Right lobe of liver (tissue), 6 donors: ENCODE data around the gene NPAS2. TPM values are rescaled to one million over a fixed set of nuclear protein-coding genes. Genes with fewer than 3 reads are reported as not detected.

Source experiments
- ATAC-seq, 4 donors: fragments of 200-7000 bp; cut with Tn5 transposase; one replicate each; pipeline ENCODE4 v1.9.1; 2020; ENCODE audit warnings: mild to moderate bottlenecking in 4 of 4, moderate library complexity in 4 of 4
- DNase-seq, 3 donors: peaks; one replicate each; pipeline ENCODE4 v3.0.0-alpha.2; 2020
- H3K27ac ChIP-seq, 3 donors: fragments of 200-600 bp; one replicate each; pipeline ENCODE4 v1.8.0; 2022
- H3K27me3 ChIP-seq, 2 donors: fragments of 200-600 bp; one replicate each; pipeline ENCODE4 v1.8.0; 2022
- H3K36me3 ChIP-seq, 4 donors: fragments of 200-600 bp; sonication (generic) in 1 of 4; one replicate each; pipeline versions ENCODE4 v1.5.1 to v1.8.0; 2017 to 2022; ENCODE audit warnings: control low read depth in 1 of 4
- H3K4me1 ChIP-seq, 4 donors: fragments of 200-600 bp; sonication (generic) in 1 of 4; one replicate each; pipeline versions ENCODE4 v1.5.1 to v1.8.0; 2017 to 2022; ENCODE audit warnings: control low read depth in 1 of 4
- H3K4me3 ChIP-seq, 3 donors: fragments of 200-600 bp; one replicate each; pipeline ENCODE4 v1.8.0; 2022
- H3K9me3 ChIP-seq, 4 donors: fragments of 200-600 bp; sonication (generic) in 1 of 4; one replicate each; pipeline versions ENCODE4 v1.5.1 to v1.8.0; 2017 to 2022; ENCODE audit warnings: control low read depth in 1 of 4
- CTCF ChIP-seq, 4 donors: fragments of 200-600 bp in 3 of 4; fragments of 450-650 bp in 1 of 4; IDR thresholded peaks; one replicate each; pipeline versions ENCODE4 v1.5.1 to v1.8.0; 2016 to 2022; ENCODE audit warnings: antibody characterized with exemption in 4 of 4, mild to moderate bottlenecking in 2 of 4
- POLR2A ChIP-seq: fragments of 450-650 bp; IDR thresholded peaks from one replicate; pipeline ENCODE4 v1.6.1; 2017; ENCODE audit warnings: antibody characterized with exemption, mild to moderate bottlenecking
- WGBS: methylation state at CpG from one replicate; pipeline ENCODE4 v1.1.6; 2018; ENCODE audit warnings: low coverage, low lambda C conversion rate; ENCODE audit not compliant: insufficient coverage; ENCODE audit errors: missing lambda C conversion rate; 5-methylcytosine and 5-hydroxymethylcytosine counted together
- intact Hi-C, 2 donors: fragments of 100-400 bp; cut with DNase I; formaldehyde crosslinking; loops; one replicate each; pipeline versions ENCODE4 v1.11.2 to v1.14.1; 2022
- total RNA-seq, 6 experiments: library from RNA; depleted of rRNA in 2 of 6; stranded (reverse); fragments of >200 nt in 2 of 6; fragmentation: NEBNext Ultra II Directional in 3 of 6; extraction: Animal tissue kit (Norgen Biotek cat#: 25700) in 3 of 6; gene quantifications; one replicate each; pipeline versions ENCODE4 v1.1.0 to v1.2.4, GENCODE V29; 2016 to 2023
- donor health status: DM: no; HTN: yes; CAD: no.
- donor health status: DM: no; HTN: no; CAD: no.
- donor health status: DM: no; HTN: no; CAD: no.
- donor health status: DM: no; HTN: yes; CAD: no.
- donor health status: DM: no; HTN: yes; CAD: no.

NPAS2 gene
- total RNA-seq, 6 experiments from 2014 or later = 8.8 to 33.3 (median 24.5) TPM

GRCh38 chr2:100810603-100811145 lies 9.3 kb upstream of the NPAS2 start:
- no peaks in the 10 kb centered on the region for H3K36me3 ChIP-seq
- H3K4me3 ChIP-seq = no peak overlapping the region
- no peaks in the 10 kb centered on the region for H3K9me3 ChIP-seq
- no peaks in the 10 kb centered on the region for H3K27me3 ChIP-seq
- peaks cover 0 to 24% (median 8%) of the 10 kb centered on the region in 4 donors for H3K4me1 ChIP-seq
- TF ChIP-seq POLR2A (no peak), CTCF (IDR thresholded peaks at IDR 0.05) (no peak)
- no peak for ATAC-seq
- intact Hi-C loops = no loop called here
- WGBS = 84% methylated on average over 5 of the region's 5 CpGs
- H3K27ac ChIP-seq = no peak overlapping the region
- no peak for DNase-seq

GRCh38 chr2:100812116-100812515 lies 7.8 kb upstream of the NPAS2 start:
- H3K4me1 ChIP-seq = peaks cover 0 to 24% (median 8%) of the 10 kb centered on the region in 4 donors
- intact Hi-C loops = no loop called here
- TF ChIP-seq CTCF (IDR thresholded peaks at IDR 0.05) = no peak
- TF ChIP-seq POLR2A = no peak
- 86% methylated on average over 4 of the region's 4 CpGs for WGBS
- ATAC-seq (no peak), DNase-seq (no peak)
- no peaks in the 10 kb centered on the region for H3K9me3 ChIP-seq
- H3K4me3 ChIP-seq = no peak overlapping the region
- H3K27me3 ChIP-seq = no peaks in the 10 kb centered on the region
- no peak overlapping the region for H3K27ac ChIP-seq
- no peaks in the 10 kb centered on the region for H3K36me3 ChIP-seq

GRCh38 chr2:100812573-100812972 lies 7.4 kb upstream of the NPAS2 start:
- H3K27ac ChIP-seq = no peak overlapping the region

GRCh38 chr2:100813527-100813926 lies 6.4 kb upstream of the NPAS2 start:
- H3K36me3 ChIP-seq = no peaks in the 10 kb centered on the region
- DNase-seq (no peak), ATAC-seq (no peak)
- H3K4me1 ChIP-seq = peaks cover 0 to 17% (median 8%) of the 10 kb centered on the region in 4 donors
- 61% methylated on average over 4 of the region's 4 CpGs for WGBS
- no peaks in the 10 kb centered on the region for H3K9me3 ChIP-seq
- H3K27ac ChIP-seq = no peak overlapping the region
- TF ChIP-seq CTCF (IDR thresholded peaks at IDR 0.05) (no peak), POLR2A (no peak)
- intact Hi-C loops = no loop called here
- no peak overlapping the region for H3K4me3 ChIP-seq
- no peaks in the 10 kb centered on the region for H3K27me3 ChIP-seq

More at GRCh38 chr2:100812573-100812972, 7.4 kb upstream of the NPAS2 start:
- no peaks in the 10 kb centered on the region for H3K36me3 ChIP-seq
- TF ChIP-seq CTCF (IDR thresholded peaks at IDR 0.05) (no peak), POLR2A (no peak)
- intact Hi-C loops = no loop called here
- no peak overlapping the region for H3K4me3 ChIP-seq
- H3K9me3 ChIP-seq = no peaks in the 10 kb centered on the region
- H3K4me1 ChIP-seq = peaks cover 0 to 22% (median 8%) of the 10 kb centered on the region in 4 donors
- DNase-seq = no peak
- WGBS = 86% methylated on average over 3 of the region's 4 CpGs
- ATAC-seq = no peak
- no peaks in the 10 kb centered on the region for H3K27me3 ChIP-seq
